Choroid plexus epithelial cell (primary cell): ENCODE measurements around the gene DOK4.

Experiments used
- DNase-seq: peaks from one replicate; pipeline ENCODE4 v3.0.0-alpha.2; 2010; ENCODE audit warnings: low read depth
- H3K4me3 ChIP-seq: 2 replicates; pipeline ENCODE4 v1.5.1; 2011; ENCODE audit warnings: low read depth, mild to moderate bottlenecking, control low read depth, low read length, moderate library complexity
- CTCF ChIP-seq: conservative IDR thresholded peaks from 2 replicates; pipeline ENCODE4 v1.5.1; 2011; ENCODE audit warnings: low read depth, mild to moderate bottlenecking, control low read depth, inconsistent platforms, low read length, moderate library complexity

DOK4 gene

GRCh38 chr16:57498031-57498430 is 11.7 kb upstream of the DOK4 start:
- DNase-seq: no peak
- TF ChIP-seq CTCF: no peak
- no peak overlapping the region for H3K4me3 ChIP-seq

- no peak for DNase-seq
- no peak for TF ChIP-seq CTCF
- H3K4me3 ChIP-seq: no peak overlapping the region
Observed at GRCh38 chr16:57497121-57497520, 10.8 kb upstream of the DOK4 start.

- no peak for TF ChIP-seq CTCF
- H3K4me3 ChIP-seq: no peak overlapping the region
- DNase-seq: no peak
Observed at GRCh38 chr16:57493767-57494166, 7.5 kb upstream of the DOK4 start.

GRCh38 chr16:57489229-57489628 is 2.9 kb upstream of the DOK4 start:
- no peak for TF ChIP-seq CTCF
- no peak for DNase-seq
- H3K4me3 ChIP-seq: no peak overlapping the region

GRCh38 chr16:57486858-57487834 is 853 bp upstream of the DOK4 start:
- TF ChIP-seq CTCF: no peak
- H3K4me3 ChIP-seq: peak overlapping the region; percentile 72
- no peak for DNase-seq

GRCh38 chr16:57485091-57485915 is 990 bp downstream of the DOK4 start:
- H3K4me3 ChIP-seq: peak overlapping the region; percentile 72
- no peak for DNase-seq
- no peak for TF ChIP-seq CTCF
